Astrocyte of the spinal cord (primary cell): Measurements from ENCODE around the gene RASD2.

Source experiments
- DNase-seq: peaks from one replicate; pipeline ENCODE4 v3.0.0; 2011; ENCODE audit warnings: low read depth, low spot score
- H3K4me3 ChIP-seq: 2 replicates; pipeline ENCODE4 v1.5.1; 2011; ENCODE audit warnings: low read depth, mild to moderate bottlenecking, low read length, moderate library complexity
- in situ Hi-C: cut with HindIII; loops from 2 replicates; pipeline ENCODE4 v1.10.0; 2017; ENCODE audit warnings: low sequenced_read_pairs
- TF ChIP-seq, protein P1 (sequence below): IDR thresholded peaks from 2 replicates; pipeline ENCODE4 v1.5.1; 2012; ENCODE audit warnings: low read depth, mild to moderate bottlenecking, low read length, inconsistent platforms

The RASD2 gene

DNA sequence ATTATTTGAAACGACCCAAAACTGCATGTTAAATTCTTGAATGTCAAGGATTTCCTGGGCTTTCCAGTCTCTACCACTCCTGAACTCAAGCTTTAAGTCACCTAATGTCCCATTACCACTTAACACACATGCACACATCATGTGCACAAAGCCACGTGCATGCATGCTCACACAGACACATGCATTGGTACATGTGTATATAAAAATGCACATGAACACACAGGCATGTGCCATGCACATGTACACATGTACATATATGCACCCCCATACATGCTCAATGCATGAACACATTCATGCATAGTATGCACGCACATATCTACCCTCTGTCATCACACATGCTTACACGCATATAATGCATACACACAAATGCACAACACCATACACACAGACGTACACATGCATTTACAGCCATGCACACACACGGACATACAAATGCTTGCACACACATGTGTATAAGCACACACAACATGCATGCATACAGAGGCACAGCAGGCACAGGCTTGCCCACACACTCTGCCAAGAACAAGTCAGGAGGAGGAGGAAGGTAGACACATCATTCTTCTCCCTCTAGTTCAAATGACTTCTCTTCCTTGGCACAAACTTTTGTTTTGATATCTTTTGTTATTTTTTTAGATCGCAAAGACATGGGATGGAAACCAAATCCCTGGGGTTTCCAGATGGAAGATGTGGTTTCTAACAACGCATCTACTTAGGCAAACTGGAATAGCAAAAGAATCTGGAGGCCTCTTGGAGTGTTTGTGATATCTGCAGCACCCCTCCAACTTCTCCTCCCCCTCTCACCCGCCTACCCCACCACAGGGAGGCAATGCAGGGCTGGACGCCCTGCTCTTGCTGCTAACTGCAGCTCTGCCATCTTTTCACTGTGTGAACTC is 24.6 kb downstream of the RASD2 start:
- DNase-seq, result peak; percentile 69
- TF ChIP-seq, protein P1, sequence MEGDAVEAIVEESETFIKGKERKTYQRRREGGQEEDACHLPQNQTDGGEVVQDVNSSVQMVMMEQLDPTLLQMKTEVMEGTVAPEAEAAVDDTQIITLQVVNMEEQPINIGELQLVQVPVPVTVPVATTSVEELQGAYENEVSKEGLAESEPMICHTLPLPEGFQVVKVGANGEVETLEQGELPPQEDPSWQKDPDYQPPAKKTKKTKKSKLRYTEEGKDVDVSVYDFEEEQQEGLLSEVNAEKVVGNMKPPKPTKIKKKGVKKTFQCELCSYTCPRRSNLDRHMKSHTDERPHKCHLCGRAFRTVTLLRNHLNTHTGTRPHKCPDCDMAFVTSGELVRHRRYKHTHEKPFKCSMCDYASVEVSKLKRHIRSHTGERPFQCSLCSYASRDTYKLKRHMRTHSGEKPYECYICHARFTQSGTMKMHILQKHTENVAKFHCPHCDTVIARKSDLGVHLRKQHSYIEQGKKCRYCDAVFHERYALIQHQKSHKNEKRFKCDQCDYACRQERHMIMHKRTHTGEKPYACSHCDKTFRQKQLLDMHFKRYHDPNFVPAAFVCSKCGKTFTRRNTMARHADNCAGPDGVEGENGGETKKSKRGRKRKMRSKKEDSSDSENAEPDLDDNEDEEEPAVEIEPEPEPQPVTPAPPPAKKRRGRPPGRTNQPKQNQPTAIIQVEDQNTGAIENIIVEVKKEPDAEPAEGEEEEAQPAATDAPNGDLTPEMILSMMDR, result no peak
- in situ Hi-C loops, result no loop called here
- H3K4me3 ChIP-seq, result no peak overlapping the region

DNA sequence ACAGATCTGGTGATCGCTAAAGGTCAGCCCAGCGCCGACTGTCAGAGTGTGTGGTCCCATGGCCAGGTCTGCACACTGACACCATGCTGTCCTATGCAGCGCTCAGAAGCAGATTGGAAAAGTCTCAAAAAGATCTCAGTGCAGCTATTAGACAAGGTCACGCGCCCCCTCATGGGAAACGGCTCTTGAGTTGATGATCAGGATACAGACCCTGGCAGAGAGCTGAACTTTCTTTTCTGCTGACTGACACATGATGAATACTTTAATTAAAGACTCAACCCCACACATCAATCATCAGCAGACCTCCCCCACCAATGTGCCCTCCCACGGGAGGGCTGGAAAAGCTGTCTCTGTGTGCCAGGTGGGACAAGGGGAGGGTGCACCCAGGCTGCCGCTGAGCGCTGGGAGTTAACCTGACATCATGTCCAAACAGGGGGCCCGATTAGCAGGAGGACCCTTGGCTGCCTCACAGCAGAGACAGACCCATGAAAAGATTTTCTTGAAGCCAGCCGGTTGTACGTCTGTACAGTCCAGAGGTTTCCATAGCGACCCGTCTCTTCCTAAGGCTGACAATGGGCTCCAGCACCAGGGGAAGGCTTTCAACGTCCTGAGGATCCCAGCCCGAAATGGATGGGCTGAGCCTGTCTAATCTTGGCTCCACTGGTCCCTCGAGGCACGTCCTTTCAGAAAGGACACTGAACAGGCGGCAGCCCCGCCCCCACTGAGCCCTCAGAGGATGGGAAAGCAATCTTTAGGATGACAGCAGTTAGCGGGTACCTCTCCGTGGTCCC is 26.9 kb downstream of the RASD2 start:
- TF ChIP-seq, protein P1, result no peak
- no peak overlapping the region for H3K4me3 ChIP-seq
- in situ Hi-C loops, result no loop called here
- DNase-seq, result no peak

DNA sequence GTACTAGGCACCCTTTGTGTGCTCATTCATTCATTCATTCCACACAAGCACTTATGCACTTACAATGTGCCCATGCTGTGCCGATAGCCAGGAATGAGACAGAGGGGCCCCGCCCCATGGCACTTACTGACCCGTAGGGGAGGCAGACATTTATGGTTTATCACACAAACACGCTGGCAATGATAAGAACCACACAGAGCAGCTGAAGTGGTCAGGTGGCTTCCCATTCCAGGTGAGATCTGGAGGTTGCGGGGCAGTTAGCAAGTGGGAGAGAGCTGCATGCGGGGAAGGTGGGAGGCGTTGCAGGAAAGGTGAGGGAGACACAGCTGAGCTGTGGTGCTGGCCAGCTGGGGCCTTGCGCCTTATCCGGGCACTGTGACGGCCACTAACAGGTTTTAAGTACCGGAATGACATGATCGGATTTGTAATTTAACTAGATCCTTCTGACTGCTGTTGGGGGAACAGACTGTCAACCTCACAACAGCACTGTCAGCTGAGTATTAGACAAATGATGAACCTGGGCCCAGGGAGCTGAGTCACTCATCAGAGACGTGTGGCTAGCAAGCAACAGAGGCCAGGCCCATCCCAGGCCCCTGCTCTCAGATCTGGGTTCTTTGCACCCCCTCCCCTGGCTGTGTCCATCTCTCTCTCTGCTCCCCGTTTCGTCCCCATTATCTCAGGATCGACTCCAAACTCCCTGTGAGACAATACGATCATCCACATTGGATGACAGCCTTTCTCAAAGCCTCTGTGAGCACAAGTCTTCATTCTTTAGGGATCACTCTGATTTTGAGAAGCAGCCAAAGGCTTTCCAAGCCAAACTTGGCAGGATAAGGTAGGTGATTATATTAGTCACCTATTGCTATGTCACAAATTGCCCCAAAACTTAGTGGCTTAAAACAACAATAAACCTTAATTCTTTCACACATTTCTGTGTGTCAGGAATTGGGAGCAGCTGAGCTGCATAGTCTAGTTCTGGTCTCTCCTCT is 28.4 kb downstream of the RASD2 start:
- peak; percentile 54 for DNase-seq
- TF ChIP-seq, protein P1, result no peak
- no peak overlapping the region for H3K4me3 ChIP-seq
- in situ Hi-C loops, result no loop called here

DNA sequence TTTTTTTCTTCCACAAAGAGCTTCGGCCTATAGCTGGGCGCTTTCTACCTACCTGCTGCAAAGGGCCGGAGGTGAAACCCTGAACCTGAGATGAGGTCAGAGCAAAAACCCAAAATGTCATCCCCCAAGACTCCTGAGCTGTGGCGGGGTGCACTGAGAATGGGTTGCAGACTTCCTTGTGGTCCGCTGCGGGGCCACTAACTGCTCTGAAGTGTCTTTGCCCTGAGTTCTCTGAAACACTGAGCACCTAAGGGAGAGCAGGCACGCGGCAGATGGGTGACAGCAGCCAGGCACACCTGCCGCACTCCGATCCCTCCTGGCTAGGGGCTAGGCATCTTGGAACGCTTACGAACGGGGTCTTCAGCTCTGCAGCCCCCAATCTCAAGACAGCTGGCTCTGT is 29.3 kb downstream of the RASD2 start:
- in situ Hi-C loops, result no loop called here
- TF ChIP-seq, protein P1, result no peak
- no peak overlapping the region for H3K4me3 ChIP-seq
- DNase-seq, result no peak

DNA sequence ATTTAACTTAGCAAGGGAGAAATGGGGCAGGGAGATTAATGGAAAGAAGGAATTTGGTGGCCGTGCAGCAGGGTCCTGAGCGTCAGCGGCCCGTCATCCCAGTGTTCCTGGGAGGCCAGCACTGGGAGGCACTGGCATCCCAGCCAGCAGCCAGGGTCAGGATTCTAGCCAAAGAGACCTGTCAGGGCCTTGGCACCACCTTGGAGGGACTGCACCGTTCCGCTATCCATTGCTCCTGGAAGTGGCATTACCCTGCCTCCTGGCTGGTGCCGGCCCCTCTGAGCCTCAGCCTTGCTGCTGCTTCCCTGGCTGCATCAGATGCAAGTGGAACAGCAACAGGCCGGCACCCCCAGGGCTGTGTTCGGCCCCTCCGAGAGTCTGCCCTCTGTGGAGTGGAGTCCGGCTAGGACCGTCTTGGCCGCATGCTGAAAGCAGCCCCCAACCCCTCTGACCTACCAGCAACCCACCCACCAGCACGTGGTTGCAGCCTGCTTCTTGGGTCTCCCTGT is 30.1 kb downstream of the RASD2 start:
- DNase-seq, result no peak
- no peak overlapping the region for H3K4me3 ChIP-seq
- TF ChIP-seq, protein P1, result no peak
- in situ Hi-C loops, result no loop called here
